Trophoblast cell (in vitro differentiated cells and primary cell): ENCODE data around the gene EHD4.
A peak's percentile ranks its signal among the peaks of the same experiment; 100 is the strongest.

Source experiments
- DNase-seq, 2 donors: peaks; one replicate each; pipeline ENCODE4 v3.0.0-alpha.2; 2016
- H2AFZ ChIP-seq: 2 replicates; pipeline ENCODE4 v1.6.1; 2013; ENCODE audit warnings: low read length, moderate library complexity, mild to moderate bottlenecking; ENCODE audit not compliant: insufficient read depth, poor library complexity
- H2AK5ac ChIP-seq: 2 replicates; pipeline ENCODE4 v1.6.1; 2013; ENCODE audit warnings: mild to moderate bottlenecking, low read length
- H2BK120ac ChIP-seq: 2 replicates; pipeline ENCODE4 v1.6.1; 2013; ENCODE audit warnings: low read length, mild to moderate bottlenecking, moderate library complexity; ENCODE audit not compliant: insufficient read depth, poor library complexity
- H2BK12ac ChIP-seq: 2 replicates; pipeline ENCODE4 v1.6.1; 2013; ENCODE audit warnings: mild to moderate bottlenecking, low read length, moderate library complexity
- H2BK5ac ChIP-seq: 2 replicates; pipeline ENCODE4 v1.6.1; 2013; ENCODE audit warnings: low read length, low read depth, moderate library complexity, mild to moderate bottlenecking; ENCODE audit not compliant: poor library complexity
- H3K14ac ChIP-seq: 2 replicates; pipeline ENCODE4 v1.6.1; 2013; ENCODE audit warnings: mild to moderate bottlenecking, low read length
- H3K18ac ChIP-seq: 2 replicates; pipeline ENCODE4 v1.6.1; 2013; ENCODE audit warnings: mild to moderate bottlenecking, low read length
- H3K23ac ChIP-seq: 2 replicates; pipeline ENCODE4 v1.6.1; 2013; ENCODE audit warnings: low read length
- H3K27ac ChIP-seq: 2 replicates; pipeline ENCODE4 v1.5.1; 2013; ENCODE audit warnings: low read depth, mild to moderate bottlenecking, inconsistent platforms, low read length, moderate library complexity
- H3K27me3 ChIP-seq: 2 replicates; pipeline ENCODE4 v1.6.1; 2013; ENCODE audit warnings: inconsistent platforms, mild to moderate bottlenecking, low read length, moderate library complexity; ENCODE audit not compliant: insufficient read depth
- H3K36me3 ChIP-seq, 2 experiments: 1 replicate in 1 of 2; 2 replicates in 1 of 2; pipeline ENCODE4 v1.6.1; 2013; ENCODE audit warnings: low read length in 2 of 2, mild to moderate bottlenecking in 2 of 2, moderate library complexity in 1 of 2; ENCODE audit not compliant: insufficient read depth in 2 of 2, control insufficient read depth in 1 of 2
- H3K4ac ChIP-seq: 2 replicates; pipeline ENCODE4 v1.6.1; 2013; ENCODE audit warnings: low read depth, mild to moderate bottlenecking, low read length, moderate library complexity
- H3K4me1 ChIP-seq, 2 experiments: 1 replicate in 1 of 2; 2 replicates in 1 of 2; pipeline ENCODE4 v1.6.1; 2013; ENCODE audit warnings: low read length in 2 of 2, mild to moderate bottlenecking in 2 of 2, moderate library complexity in 1 of 2; ENCODE audit not compliant: insufficient read depth in 2 of 2, control insufficient read depth in 1 of 2
- H3K4me2 ChIP-seq: 2 replicates; pipeline ENCODE4 v1.6.1; 2013; ENCODE audit warnings: inconsistent platforms, mild to moderate bottlenecking, low read length, moderate library complexity
- H3K4me3 ChIP-seq: 2 replicates; pipeline ENCODE4 v1.5.1; 2013; ENCODE audit warnings: mild to moderate bottlenecking, low read depth, low read length, inconsistent platforms
- H3K79me1 ChIP-seq: one replicate; pipeline ENCODE4 v1.6.1; 2013; ENCODE audit warnings: low read length
- H3K79me2 ChIP-seq: 2 replicates; pipeline ENCODE4 v1.6.1; 2013; ENCODE audit warnings: low read length, mild to moderate bottlenecking; ENCODE audit not compliant: control insufficient read depth, insufficient read depth, poor library complexity
- H3K9ac ChIP-seq: 2 replicates; pipeline ENCODE4 v1.6.1; 2013; ENCODE audit warnings: mild to moderate bottlenecking, low read length
- H3K9me3 ChIP-seq: 2 replicates; pipeline ENCODE4 v1.6.1; 2013; ENCODE audit warnings: low read depth, mild to moderate bottlenecking, control low read depth, inconsistent platforms, low read length; ENCODE audit not compliant: insufficient read depth
- H4K12ac ChIP-seq: 2 replicates; pipeline ENCODE4 v1.6.1; 2013; ENCODE audit warnings: low read depth, mild to moderate bottlenecking, low read length, moderate library complexity
- H4K8ac ChIP-seq: 2 replicates; pipeline ENCODE4 v1.6.1; 2013; ENCODE audit warnings: low read depth, mild to moderate bottlenecking, low read length, moderate library complexity
- H4K91ac ChIP-seq: one replicate; pipeline ENCODE4 v1.6.1; 2013; ENCODE audit warnings: low read depth, mild to moderate bottlenecking, low read length, moderate library complexity
- WGBS: extraction: QIAGEN DNeasy Blood & Tissue Kit; methylation state at CpG from one replicate; pipeline ENCODE4 v1.1.7; 2013; ENCODE audit warnings: missing lambda C conversion rate; ENCODE audit not compliant: insufficient read length, insufficient coverage; ENCODE audit errors: extremely low coverage; 5-methylcytosine and 5-hydroxymethylcytosine counted together

Gene EHD4

GRCh38 chr15:41951571-41951970 lies 20.8 kb downstream of the EHD4 start:
- Histone ChIP-seq H3K4me3 (no peak overlapping the region), H3K9ac (no peak overlapping the region), H3K79me2 (peaks cover 4% of the 10 kb centered on the region), H3K79me1 (peaks cover 7% of the 10 kb centered on the region), H3K14ac (no peak overlapping the region), H3K23ac (no peak overlapping the region), H2BK120ac (no peak overlapping the region), H2AK5ac (no peak overlapping the region), H4K12ac (no peak overlapping the region), H3K36me3 (peaks cover 17 to 22% of the 10 kb centered on the region in 2 experiments), H4K8ac (no peak overlapping the region), H3K4me1 (peaks cover 20 to 26% of the 10 kb centered on the region in 2 experiments), H3K27me3 (no peaks in the 10 kb centered on the region), H2BK12ac (no peak overlapping the region), H3K4ac (no peak overlapping the region), H3K18ac (no peak overlapping the region), H3K4me2 (no peak overlapping the region), H2AFZ (no peak overlapping the region), H2BK5ac (no peak overlapping the region), H3K9me3 (no peaks in the 10 kb centered on the region), H3K27ac (no peak overlapping the region), H4K91ac (no peak overlapping the region)
- no CpG with 5 or more reads among the region's 2 CpGs for WGBS
- no peak for DNase-seq

- no peak overlapping the region for H2BK5ac ChIP-seq
- no peak overlapping the region for H2AFZ ChIP-seq
- no peak overlapping the region for H2BK120ac ChIP-seq
- H3K9ac ChIP-seq, result no peak overlapping the region
- peaks cover 14 to 28% of the 10 kb centered on the region in 2 experiments for H3K4me1 ChIP-seq
- no peak overlapping the region for H3K14ac ChIP-seq
- H3K27me3 ChIP-seq, result no peaks in the 10 kb centered on the region
- H3K18ac ChIP-seq, result no peak overlapping the region
- no peak overlapping the region for H3K4me2 ChIP-seq
- H2AK5ac ChIP-seq, result peak overlapping the region; percentile 4
- H3K9me3 ChIP-seq, result no peaks in the 10 kb centered on the region
- peaks cover 18 to 22% of the 10 kb centered on the region in 2 experiments for H3K36me3 ChIP-seq
- H4K12ac ChIP-seq, result no peak overlapping the region
- peak overlapping the region; percentile 3 for H3K27ac ChIP-seq
- no peak overlapping the region for H3K4ac ChIP-seq
- H3K4me3 ChIP-seq, result no peak overlapping the region
- H2BK12ac ChIP-seq, result no peak overlapping the region
- no CpG with 5 or more reads among the region's 5 CpGs for WGBS
- H4K8ac ChIP-seq, result no peak overlapping the region
- H3K79me1 ChIP-seq, result peaks cover 10% of the 10 kb centered on the region
- no peak for DNase-seq
- peaks cover 4% of the 10 kb centered on the region for H3K79me2 ChIP-seq
- no peak overlapping the region for H4K91ac ChIP-seq
- H3K23ac ChIP-seq, result no peak overlapping the region
Measured at GRCh38 chr15:41950489-41950888, 21.9 kb downstream of the EHD4 start.

GRCh38 chr15:41950127-41950483 lies 22.3 kb downstream of the EHD4 start:
- H4K91ac ChIP-seq, result no peak overlapping the region
- no peak overlapping the region for H3K4ac ChIP-seq
- H3K79me1 ChIP-seq, result peaks cover 14% of the 10 kb centered on the region
- no peak overlapping the region for H4K8ac ChIP-seq
- H2BK12ac ChIP-seq, result no peak overlapping the region
- no peak overlapping the region for H3K14ac ChIP-seq
- no peak overlapping the region for H3K9ac ChIP-seq
- no peak overlapping the region for H2BK120ac ChIP-seq
- H2AK5ac ChIP-seq, result no peak overlapping the region
- H3K23ac ChIP-seq, result no peak overlapping the region
- H3K4me2 ChIP-seq, result peak overlapping the region; percentile 1
- H3K4me1 ChIP-seq, result peaks cover 18 to 32% of the 10 kb centered on the region in 2 experiments
- no peak overlapping the region for H3K4me3 ChIP-seq
- H2AFZ ChIP-seq, result no peak overlapping the region
- H3K27ac ChIP-seq, result peak overlapping the region; percentile 44
- DNase-seq, result no peak
- H3K79me2 ChIP-seq, result peaks cover 4% of the 10 kb centered on the region
- H3K27me3 ChIP-seq, result no peaks in the 10 kb centered on the region
- WGBS, result no CpG with 5 or more reads among the region's 4 CpGs
- no peak overlapping the region for H3K18ac ChIP-seq
- peaks cover 18 to 22% of the 10 kb centered on the region in 2 experiments for H3K36me3 ChIP-seq
- H3K9me3 ChIP-seq, result no peaks in the 10 kb centered on the region
- H4K12ac ChIP-seq, result no peak overlapping the region
- no peak overlapping the region for H2BK5ac ChIP-seq

GRCh38 chr15:41949401-41950126 lies 22.8 kb downstream of the EHD4 start:
- peak overlapping the region; percentile 72 for H3K27ac ChIP-seq
- H2BK12ac ChIP-seq, result no peak overlapping the region
- no peak for DNase-seq
- no peak overlapping the region for H4K8ac ChIP-seq
- no peak overlapping the region for H2AFZ ChIP-seq
- H2BK5ac ChIP-seq, result no peak overlapping the region
- no peaks in the 10 kb centered on the region for H3K9me3 ChIP-seq
- H4K91ac ChIP-seq, result no peak overlapping the region
- H3K4me2 ChIP-seq, result peak overlapping the region; percentile 1
- H3K14ac ChIP-seq, result no peak overlapping the region
- peaks cover 24 to 37% of the 10 kb centered on the region in 2 experiments for H3K4me1 ChIP-seq
- H2AK5ac ChIP-seq, result no peak overlapping the region
- H3K36me3 ChIP-seq, result peaks cover 18 to 22% of the 10 kb centered on the region in 2 experiments
- WGBS, result no CpG with 5 or more reads among the region's 5 CpGs
- H3K27me3 ChIP-seq, result no peaks in the 10 kb centered on the region
- no peak overlapping the region for H3K23ac ChIP-seq
- H3K79me1 ChIP-seq, result peaks cover 18% of the 10 kb centered on the region
- no peak overlapping the region for H2BK120ac ChIP-seq
- H3K4ac ChIP-seq, result no peak overlapping the region
- no peak overlapping the region for H3K18ac ChIP-seq
- H4K12ac ChIP-seq, result no peak overlapping the region
- H3K4me3 ChIP-seq, result no peak overlapping the region
- peaks cover 4% of the 10 kb centered on the region for H3K79me2 ChIP-seq
- no peak overlapping the region for H3K9ac ChIP-seq
